Measurements from ENCODE around the gene ZNF79. TPM values are rescaled to one million over a fixed set of nuclear protein-coding genes. Genes with fewer than 3 reads are reported as not detected.

The ZNF79 gene
- total and polyA plus RNA-seq, 9 of the 15 experiments (the other 6 are each of a cell fraction or from before 2014, with no cell fraction given) = 0.62 to 7.0 (median 4.1) TPM

DNA sequence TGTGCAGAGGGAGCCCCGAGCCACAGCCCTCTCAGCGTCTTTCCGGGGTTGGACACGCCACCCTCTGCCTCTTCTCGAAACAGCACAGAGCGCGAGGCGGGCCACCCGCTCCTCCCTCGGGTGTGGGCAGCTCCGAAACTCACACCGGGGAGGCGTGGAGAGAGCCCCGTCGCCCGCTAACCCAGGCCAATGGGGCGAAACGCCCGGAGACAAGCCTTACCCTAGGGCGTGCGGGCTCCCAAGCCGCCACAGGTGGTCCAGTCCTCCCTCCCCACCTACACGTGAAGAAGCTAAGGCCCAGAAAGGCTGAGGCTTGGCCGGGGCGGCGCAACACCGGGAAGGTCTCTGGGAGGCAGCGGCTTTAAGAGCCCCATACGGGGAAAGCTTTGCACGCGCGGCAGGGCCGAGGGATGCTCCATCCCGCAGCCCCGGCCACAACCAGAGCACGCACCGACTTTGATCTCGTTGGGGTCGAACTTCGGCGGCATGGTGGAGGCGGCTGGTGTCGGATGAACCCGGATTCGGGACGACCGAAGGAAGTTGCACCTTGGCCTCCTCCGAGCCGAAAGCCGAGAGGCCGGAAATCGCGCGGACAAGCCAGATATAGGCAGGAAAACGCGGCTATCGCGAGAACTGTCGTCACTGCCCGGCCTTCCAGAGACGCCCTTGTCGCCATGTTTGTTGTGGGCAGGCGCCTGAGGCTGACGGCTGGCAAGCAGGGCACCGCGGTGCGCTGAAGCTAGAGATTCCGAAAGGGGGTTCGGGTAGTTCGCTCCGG, 26.8 kb downstream of the ZNF79 start, which contains the start of the genes LRSAM1 and RPL12 (continued):
- TF ChIP-seq, protein P1, sequence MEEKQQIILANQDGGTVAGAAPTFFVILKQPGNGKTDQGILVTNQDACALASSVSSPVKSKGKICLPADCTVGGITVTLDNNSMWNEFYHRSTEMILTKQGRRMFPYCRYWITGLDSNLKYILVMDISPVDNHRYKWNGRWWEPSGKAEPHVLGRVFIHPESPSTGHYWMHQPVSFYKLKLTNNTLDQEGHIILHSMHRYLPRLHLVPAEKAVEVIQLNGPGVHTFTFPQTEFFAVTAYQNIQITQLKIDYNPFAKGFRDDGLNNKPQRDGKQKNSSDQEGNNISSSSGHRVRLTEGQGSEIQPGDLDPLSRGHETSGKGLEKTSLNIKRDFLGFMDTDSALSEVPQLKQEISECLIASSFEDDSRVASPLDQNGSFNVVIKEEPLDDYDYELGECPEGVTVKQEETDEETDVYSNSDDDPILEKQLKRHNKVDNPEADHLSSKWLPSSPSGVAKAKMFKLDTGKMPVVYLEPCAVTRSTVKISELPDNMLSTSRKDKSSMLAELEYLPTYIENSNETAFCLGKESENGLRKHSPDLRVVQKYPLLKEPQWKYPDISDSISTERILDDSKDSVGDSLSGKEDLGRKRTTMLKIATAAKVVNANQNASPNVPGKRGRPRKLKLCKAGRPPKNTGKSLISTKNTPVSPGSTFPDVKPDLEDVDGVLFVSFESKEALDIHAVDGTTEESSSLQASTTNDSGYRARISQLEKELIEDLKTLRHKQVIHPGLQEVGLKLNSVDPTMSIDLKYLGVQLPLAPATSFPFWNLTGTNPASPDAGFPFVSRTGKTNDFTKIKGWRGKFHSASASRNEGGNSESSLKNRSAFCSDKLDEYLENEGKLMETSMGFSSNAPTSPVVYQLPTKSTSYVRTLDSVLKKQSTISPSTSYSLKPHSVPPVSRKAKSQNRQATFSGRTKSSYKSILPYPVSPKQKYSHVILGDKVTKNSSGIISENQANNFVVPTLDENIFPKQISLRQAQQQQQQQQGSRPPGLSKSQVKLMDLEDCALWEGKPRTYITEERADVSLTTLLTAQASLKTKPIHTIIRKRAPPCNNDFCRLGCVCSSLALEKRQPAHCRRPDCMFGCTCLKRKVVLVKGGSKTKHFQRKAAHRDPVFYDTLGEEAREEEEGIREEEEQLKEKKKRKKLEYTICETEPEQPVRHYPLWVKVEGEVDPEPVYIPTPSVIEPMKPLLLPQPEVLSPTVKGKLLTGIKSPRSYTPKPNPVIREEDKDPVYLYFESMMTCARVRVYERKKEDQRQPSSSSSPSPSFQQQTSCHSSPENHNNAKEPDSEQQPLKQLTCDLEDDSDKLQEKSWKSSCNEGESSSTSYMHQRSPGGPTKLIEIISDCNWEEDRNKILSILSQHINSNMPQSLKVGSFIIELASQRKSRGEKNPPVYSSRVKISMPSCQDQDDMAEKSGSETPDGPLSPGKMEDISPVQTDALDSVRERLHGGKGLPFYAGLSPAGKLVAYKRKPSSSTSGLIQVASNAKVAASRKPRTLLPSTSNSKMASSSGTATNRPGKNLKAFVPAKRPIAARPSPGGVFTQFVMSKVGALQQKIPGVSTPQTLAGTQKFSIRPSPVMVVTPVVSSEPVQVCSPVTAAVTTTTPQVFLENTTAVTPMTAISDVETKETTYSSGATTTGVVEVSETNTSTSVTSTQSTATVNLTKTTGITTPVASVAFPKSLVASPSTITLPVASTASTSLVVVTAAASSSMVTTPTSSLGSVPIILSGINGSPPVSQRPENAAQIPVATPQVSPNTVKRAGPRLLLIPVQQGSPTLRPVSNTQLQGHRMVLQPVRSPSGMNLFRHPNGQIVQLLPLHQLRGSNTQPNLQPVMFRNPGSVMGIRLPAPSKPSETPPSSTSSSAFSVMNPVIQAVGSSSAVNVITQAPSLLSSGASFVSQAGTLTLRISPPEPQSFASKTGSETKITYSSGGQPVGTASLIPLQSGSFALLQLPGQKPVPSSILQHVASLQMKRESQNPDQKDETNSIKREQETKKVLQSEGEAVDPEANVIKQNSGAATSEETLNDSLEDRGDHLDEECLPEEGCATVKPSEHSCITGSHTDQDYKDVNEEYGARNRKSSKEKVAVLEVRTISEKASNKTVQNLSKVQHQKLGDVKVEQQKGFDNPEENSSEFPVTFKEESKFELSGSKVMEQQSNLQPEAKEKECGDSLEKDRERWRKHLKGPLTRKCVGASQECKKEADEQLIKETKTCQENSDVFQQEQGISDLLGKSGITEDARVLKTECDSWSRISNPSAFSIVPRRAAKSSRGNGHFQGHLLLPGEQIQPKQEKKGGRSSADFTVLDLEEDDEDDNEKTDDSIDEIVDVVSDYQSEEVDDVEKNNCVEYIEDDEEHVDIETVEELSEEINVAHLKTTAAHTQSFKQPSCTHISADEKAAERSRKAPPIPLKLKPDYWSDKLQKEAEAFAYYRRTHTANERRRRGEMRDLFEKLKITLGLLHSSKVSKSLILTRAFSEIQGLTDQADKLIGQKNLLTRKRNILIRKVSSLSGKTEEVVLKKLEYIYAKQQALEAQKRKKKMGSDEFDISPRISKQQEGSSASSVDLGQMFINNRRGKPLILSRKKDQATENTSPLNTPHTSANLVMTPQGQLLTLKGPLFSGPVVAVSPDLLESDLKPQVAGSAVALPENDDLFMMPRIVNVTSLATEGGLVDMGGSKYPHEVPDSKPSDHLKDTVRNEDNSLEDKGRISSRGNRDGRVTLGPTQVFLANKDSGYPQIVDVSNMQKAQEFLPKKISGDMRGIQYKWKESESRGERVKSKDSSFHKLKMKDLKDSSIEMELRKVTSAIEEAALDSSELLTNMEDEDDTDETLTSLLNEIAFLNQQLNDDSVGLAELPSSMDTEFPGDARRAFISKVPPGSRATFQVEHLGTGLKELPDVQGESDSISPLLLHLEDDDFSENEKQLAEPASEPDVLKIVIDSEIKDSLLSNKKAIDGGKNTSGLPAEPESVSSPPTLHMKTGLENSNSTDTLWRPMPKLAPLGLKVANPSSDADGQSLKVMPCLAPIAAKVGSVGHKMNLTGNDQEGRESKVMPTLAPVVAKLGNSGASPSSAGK (IDR thresholded peaks at IDR 0.05) = peak; percentile 50
- 0 out of 2 replicates have a peak, but pooled peaks have one; percentile 11 for TF ChIP-seq ZNF175 (CRISPR knock-in tag; IDR thresholded peaks at IDR 0.05; ENCODE audit: low read depth)
- no peak for TF ChIP-seq ZNF436 (CRISPR knock-in tag; IDR thresholded peaks at IDR 0.05)
- TF ChIP-seq NFE2 (IDR thresholded peaks at IDR 0.05; ENCODE audit: low read depth) = no peak
- no peak for TF ChIP-seq ZNF146 (CRISPR knock-in tag; IDR thresholded peaks at IDR 0.05; ENCODE audit: unreplicated experiment)
- TF ChIP-seq ZNF408 (CRISPR knock-in tag; IDR thresholded peaks at IDR 0.05; ENCODE audit: low read depth) = no peak
- TF ChIP-seq ETS2 (tag; IDR thresholded peaks at IDR 0.05; ENCODE audit: borderline replicate concordance, poor library complexity, severe bottlenecking) = peak; percentile 48
- peak; percentile 39; the same call in 1 of the 2 replicates for TF ChIP-seq NR2C2 (CRISPR knock-in tag; IDR thresholded peaks at IDR 0.05)
- TF ChIP-seq NR2C2 (tag; IDR thresholded peaks at IDR 0.05) = peak; percentile 66; the same call in 1 of the 2 replicates
- TF ChIP-seq ZNF165 (CRISPR knock-in tag; IDR thresholded peaks at IDR 0.05; ENCODE audit: borderline replicate concordance) = no peak
- no peak for TF ChIP-seq ZNF224 (CRISPR knock-in tag; IDR thresholded peaks at IDR 0.05)
- TF ChIP-seq, protein P2, sequence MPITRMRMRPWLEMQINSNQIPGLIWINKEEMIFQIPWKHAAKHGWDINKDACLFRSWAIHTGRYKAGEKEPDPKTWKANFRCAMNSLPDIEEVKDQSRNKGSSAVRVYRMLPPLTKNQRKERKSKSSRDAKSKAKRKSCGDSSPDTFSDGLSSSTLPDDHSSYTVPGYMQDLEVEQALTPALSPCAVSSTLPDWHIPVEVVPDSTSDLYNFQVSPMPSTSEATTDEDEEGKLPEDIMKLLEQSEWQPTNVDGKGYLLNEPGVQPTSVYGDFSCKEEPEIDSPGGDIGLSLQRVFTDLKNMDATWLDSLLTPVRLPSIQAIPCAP (CRISPR knock-in tag; IDR thresholded peaks at IDR 0.05; ENCODE audit: borderline replicate concordance) = peak; percentile 87; the same call in 1 of the 2 replicates
- TF ChIP-seq KLF1 (tag; IDR thresholded peaks at IDR 0.05) = no peak
- TF ChIP-seq, protein P3, sequence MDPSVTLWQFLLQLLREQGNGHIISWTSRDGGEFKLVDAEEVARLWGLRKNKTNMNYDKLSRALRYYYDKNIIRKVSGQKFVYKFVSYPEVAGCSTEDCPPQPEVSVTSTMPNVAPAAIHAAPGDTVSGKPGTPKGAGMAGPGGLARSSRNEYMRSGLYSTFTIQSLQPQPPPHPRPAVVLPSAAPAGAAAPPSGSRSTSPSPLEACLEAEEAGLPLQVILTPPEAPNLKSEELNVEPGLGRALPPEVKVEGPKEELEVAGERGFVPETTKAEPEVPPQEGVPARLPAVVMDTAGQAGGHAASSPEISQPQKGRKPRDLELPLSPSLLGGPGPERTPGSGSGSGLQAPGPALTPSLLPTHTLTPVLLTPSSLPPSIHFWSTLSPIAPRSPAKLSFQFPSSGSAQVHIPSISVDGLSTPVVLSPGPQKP (CRISPR knock-in tag; IDR thresholded peaks at IDR 0.05) = no peak
